GM19467 (cell line): ENCODE data around the gene RYR2.
"Not testable (repeated sequence)": the region's sequence is repeated elsewhere in the genome, so short reads cannot be mapped to it uniquely, and the experiment has no call there.

Experiments used
- ATAC-seq: cut with Tn5 transposase; IDR thresholded peaks from one replicate; pipeline ENCODE4 v1.9.1; 2021; ENCODE audit warnings: mild to moderate bottlenecking, moderate library complexity; ENCODE audit not compliant: unreplicated experiment

Gene RYR2

DNA sequence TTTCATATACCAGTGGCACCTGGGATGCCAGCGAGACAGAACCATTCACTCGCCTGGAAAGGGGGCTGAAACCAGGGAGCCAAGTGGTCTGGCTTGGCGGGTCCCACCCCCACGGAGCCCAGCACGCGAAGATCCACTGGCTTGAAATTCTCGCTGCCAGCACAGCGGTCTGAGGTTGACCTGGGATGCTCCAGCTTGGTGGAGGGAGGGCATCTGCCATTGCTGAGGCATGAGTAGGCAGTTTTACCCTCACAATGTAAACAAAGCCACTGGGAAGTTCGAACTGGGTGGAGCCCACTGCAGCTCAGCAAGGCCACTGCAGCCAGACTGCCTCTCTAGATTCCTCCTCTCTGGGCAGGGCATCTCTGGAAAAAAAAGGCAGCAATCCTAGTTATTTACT is 778.6 kb downstream of the RYR2 start:
- ATAC-seq, result not testable (repeated sequence)

DNA sequence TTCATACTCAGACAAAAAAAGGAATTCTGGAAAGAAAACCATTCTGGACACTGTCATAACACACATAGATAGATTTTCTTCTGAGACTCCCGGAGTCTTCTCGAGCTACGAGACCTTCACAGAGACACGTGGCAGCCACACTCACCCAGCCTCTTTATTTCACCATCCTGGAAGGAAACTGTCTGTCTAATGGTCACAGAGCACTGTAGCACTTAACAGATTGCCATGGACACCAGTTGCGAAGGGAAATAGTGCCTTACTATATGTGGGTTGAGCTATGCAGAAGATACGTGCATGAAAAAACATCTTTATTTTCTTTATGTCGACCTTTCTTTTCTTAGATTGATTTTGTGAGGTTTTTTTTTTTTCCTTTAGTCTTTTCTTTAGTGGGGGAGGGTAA is 790.9 kb downstream of the RYR2 start:
- no peak for ATAC-seq

DNA sequence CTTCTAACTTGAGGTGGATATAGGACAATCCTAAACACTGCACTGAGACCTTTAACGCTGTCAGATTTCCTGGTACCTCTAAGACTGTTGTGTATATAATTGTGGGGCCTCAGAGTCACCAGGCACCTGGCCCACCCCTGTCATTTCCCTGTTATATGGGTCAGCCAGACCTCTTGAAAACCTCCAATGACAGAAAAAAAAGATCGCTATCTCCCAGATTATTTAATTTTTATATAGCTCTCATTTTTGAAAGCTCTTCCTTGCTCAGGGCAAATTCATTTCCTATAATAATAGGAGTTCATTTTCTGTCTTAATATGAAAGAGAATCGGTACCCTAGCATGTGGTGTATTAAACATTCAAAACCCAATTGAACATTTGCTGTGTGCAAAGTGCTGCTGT is 792.1 kb downstream of the RYR2 start:
- ATAC-seq, result no peak

DNA sequence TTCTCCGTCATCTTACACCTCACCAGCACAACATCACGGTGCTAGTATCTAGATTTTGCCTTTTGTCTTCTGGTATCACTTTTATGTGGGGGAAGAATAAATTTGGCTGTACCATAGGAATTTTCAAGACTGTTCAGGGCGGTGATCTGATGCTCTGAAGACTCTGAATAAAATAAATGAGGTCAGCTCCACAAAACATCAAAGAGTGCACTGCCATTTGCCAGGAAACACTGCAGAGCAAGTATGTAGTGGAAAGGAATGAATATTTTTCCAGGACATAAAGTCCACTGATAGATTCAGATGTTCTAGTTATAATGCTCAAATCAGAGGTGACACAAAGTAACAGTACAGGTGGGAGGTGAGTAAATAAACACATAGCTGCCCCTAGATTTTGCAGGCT is 792.5 kb downstream of the RYR2 start:
- no peak for ATAC-seq

DNA sequence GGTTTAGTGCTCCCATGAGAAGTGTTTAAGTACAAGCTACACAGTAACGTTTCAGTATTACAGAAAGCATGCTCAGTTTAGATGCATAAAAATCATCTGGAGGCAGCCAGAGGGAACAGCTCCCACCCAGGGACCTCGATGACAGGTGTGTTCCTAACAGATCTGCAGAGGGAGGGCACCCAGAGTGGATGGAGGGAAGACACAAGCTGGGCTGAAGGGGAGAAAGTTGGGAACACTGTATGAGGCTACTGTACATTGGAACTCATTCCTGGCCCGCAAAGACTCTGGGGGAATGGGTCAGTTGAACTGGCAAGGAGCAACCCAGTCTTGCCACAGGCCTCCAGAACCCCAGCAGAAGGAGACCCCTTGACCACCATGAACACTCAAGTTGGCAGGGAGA is 796.3 kb downstream of the RYR2 start:
- no peak for ATAC-seq

DNA sequence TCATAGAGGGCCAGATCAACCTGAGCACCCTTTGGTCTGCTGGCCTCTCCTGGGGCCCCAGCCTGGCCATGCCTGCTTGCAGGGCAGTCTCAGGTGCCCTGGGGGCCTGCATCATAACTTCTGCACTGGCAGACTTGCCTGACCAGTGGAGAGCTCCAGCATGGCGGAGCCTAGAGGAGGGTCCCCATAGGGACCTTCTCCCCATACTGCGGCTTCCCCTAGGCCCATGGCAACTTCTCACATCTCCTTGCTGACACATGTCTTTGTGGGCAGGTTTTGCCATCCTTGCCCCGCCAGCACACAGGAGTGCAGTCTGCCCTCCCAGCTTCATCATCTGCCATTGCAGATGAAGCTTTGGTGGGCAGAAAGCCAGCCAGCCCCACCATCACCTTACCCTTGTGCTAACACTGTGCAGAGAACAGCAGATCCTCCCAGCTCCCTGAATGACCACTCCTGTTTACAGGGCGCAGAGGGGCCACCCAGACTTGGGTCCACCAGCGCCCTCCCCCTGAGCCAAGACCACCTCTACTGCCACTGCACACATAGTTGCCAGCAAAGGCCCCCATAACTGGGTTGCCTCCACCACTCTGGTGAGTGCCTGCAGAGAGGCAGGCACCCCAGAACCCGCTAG is 797.0 kb downstream of the RYR2 start:
- ATAC-seq, result no peak

DNA sequence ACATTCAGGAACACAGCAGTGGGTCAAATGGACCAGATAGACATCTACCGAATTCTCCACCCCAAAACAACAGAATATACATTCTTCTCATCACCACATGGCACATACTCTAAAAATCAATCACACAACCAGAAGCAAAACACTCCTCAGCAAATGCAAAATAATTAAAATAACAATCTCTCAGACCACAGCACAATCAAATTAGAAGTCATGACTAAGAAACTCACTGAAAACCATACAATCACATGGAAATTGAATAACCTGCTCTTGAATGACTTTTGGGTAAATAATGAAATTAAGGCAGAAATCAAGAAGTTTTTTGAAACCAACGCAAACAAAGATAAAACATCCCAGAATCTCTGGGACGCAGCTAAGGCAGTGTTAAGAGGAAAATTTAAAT is 799.5 kb downstream of the RYR2 start:
- no peak for ATAC-seq

DNA sequence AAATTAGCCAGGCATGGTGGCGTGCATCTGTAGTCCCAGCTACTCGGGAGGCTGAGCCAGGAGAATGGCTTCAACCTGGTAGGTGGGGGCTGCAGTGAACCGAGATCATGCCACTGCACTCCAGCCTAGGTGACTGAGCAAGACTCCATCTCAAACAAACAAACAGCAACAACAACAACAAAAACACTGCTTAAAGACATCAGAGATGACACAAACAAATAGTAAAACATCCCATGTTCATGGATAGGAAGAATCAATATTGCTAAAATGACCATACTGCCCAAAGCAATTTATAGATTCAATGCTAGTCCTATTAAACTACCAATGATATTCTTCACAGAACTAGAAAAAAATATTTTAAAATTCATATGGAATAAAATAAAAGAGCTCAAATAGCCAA is 801.5 kb downstream of the RYR2 start:
- not testable (repeated sequence) for ATAC-seq

DNA sequence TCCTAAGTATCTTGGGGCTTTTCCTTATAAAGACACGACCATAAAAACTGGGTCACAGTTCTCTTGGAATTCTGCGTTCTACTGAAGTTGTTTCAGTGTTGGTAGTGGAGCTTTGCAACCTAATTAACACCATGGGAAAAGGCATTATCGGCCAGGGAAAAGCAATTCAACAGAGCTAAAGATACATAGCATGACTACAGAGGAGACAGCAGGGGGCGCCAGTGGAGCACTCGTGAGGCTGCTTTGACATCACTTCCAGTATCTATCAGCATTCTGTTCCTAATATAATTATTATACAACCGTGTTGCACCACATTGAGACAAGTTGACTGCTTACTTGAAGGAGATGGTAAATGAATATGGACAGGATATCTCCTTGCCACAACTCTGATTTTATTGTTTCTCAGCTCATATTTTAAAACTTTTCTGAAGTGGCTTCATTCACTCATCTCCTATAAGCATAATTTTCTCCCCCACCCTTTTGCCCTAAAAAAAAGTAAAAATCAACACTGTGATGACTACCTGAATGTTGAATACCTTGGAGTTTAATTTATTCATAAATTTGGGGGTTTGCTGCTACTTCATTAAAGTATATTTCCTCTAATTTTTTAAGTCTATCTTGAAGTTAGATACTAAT is 809.3 kb downstream of the RYR2 start:
- no peak for ATAC-seq

DNA sequence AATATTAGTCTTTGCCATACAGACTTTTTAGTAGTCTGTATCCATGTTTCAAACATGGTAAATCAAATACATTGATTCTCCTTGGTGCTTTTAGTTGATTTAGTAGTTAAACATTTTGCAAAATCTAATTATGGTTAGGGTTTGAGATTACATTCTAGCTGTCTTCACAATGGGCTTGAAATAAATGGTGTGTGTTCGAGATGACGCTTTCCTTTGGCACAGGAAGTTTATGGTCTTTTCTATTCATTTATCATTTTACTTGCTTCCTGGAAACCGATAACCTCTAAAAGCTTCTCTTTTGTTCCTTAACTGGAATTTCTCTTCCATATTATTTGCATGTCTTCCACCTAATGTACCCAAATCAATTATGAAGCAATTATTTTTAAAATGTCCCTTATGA is 810.4 kb downstream of the RYR2 start:
- ATAC-seq, result no peak

DNA sequence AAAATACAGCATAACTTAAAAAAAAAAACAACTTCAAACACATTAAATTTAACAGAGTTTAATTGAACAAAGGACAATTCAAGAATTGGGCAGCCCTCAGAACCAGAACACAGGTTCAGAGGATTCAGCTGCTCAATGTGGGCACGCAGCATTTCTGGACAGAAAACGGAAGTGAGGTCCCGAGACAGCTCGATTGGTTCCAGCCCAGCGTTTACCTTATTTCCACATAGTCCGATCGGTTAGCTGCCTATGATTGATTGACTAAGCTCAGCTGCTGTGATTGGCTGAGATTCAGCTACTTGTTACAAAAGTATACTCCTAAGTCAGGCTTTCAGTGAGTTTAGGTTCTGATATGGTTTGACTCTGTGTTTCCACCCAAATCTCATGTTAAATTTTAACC is 815.5 kb downstream of the RYR2 start:
- no peak for ATAC-seq

DNA sequence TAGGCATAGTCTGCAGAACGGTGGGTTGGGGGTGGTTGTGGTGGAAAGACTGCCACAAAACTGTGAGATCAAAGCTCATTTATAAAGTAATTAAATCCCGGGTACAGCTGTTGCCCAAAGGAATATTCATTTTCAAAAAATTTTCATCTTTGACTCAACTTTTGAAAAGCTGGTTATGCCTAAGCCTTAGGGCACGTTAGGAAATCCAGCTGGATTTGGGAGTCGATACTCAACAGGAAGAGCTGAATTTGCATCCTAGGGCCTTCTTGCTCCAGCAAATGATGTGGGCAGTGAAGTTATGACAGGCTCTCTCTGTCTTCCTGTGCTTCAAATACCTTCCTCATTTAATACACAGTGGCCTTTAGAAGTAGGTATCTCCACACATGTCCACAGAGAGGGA is 817.0 kb downstream of the RYR2 start:
- ATAC-seq, result no peak

DNA sequence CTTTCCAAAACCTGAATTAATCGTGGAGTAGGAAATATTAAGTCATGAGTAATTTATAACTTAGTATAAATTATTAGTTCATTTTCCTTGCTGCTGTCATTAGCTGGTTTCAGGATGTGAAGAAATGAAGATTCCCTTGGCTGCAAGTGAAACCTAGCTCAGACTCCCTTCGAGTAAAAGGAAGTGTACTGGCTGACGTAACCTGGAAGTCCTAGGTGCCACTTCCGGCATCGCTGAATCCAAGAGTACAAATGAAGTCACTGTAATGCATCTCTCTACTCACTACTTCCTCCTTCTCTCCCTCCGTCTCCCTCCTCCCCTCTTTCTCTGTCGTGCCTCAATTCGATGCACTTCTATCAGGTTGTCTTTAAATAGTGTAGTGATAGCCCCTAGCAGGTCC is 820.0 kb downstream of the RYR2 start:
- ATAC-seq, result no peak

DNA sequence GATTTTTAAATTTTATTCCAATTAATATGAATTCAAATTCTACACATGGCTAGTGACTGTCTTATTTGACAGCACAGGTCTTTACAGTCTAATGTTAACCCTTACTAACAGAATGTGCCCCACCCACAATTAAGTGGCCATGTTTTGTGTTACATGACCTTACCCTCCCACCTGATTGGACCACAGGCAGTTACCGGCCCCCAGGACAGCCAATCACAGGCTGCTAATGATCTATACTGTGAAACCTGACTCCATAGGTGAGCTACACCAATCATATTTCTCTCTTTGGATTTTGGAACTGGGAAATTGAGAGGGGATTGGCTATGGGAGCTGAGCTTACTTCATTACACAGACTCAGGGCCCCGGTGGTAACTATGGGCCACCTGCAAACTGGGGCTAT is 821.2 kb downstream of the RYR2 start:
- ATAC-seq, result no peak

DNA sequence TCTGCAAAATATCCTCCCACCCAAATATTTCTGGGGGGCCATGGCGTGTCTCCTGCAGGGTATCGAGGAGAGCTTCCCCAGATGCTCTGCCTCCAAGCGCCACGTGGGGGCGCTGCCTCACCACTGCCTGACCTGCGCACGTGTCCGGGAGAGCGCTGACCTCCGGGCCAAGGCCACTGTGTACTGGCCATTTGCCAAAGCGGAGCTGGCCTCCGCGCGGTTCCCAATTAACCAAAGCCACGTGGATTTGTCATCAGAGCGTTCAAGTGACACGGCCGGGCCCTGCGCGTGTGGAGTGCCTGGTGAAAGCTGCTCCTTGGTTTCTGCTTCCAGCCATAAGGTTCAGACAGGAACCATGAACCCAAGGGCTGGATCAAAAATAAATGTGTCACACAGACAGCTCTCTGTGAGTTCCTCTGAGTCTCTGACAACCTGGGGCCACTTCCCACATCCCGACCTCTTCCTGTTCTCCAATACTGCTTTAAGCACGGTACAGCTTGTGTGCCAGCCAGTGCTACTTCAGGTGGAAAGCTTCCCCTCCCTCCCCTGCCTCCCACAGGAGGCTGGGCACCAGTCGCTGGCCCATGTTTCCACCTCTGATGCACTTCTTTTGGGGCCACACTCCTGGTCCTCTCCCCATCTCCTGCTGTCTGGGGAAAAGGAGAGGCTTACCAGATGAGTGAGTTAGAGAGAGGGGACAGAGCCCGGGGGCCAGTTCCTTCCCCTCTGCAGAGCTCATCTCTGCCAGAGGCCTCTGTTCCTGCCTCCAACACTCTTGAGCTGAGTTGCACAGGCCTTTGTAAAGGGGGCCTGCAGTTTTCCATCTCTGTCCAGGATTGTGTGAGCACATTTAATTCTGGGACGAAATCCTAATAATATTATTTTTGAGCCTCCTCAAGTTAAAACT is 822.6 kb downstream of the RYR2 start:
- no peak for ATAC-seq

DNA sequence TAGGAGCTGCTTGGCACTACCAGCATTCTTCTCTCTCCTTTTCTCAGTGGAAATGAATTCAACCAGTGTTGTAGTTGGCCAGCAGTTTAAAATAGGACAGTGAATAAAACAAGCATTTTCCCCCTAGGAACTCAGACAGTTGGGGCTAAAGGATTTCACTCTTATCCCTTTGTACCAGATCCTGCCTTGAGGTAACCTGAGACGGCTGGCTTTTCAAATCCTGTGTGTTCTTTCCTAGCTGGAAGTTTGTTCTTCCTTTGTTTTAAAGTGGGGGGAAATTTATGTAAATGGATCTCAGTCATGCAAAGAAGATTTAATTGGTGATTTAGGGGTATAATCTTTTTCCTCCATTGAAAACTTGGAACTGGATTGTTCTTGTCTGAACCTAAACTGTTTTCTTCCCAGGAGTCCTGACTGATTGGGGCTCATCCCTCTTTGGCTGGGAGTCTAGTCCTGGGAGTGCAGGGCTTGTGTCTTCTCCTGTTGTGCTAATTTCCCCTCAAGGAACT is 825.5 kb downstream of the RYR2 start:
- no peak for ATAC-seq

DNA sequence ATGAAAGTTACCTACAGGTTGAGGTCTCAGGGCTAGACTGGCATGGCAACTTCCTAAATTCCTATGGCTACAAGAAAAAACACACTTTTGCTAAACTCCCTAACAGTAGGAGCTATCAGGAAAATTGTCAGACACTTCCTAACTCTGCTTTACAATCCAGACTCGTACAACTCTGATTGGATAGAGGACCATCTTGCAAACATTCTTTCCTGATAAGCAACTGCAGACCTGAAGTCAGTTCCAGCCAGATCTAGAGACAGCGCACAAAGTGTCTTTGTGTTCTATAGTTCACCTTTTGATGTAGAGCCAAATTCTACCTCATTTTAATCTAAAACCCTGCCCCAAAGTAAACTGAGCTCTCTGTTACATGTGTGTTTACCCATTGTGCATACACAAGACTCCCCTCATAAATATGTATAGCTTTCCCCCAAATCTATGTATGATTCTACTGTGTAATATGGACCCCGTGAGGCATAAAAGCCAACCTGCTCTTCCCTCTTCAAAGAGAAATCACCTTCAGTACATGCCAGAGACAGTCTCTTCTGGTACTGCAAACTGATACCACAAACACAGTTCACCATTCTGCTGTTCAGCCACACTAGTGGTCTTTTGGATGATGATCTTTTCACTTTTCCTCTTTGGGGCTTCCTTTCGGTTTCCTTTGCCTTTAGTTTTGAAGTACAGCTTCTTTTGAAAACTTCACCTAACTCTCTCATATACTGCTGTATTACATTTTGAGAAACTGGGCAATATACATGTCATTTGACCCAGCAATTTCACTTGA is 827.0 kb downstream of the RYR2 start:
- no peak for ATAC-seq

DNA sequence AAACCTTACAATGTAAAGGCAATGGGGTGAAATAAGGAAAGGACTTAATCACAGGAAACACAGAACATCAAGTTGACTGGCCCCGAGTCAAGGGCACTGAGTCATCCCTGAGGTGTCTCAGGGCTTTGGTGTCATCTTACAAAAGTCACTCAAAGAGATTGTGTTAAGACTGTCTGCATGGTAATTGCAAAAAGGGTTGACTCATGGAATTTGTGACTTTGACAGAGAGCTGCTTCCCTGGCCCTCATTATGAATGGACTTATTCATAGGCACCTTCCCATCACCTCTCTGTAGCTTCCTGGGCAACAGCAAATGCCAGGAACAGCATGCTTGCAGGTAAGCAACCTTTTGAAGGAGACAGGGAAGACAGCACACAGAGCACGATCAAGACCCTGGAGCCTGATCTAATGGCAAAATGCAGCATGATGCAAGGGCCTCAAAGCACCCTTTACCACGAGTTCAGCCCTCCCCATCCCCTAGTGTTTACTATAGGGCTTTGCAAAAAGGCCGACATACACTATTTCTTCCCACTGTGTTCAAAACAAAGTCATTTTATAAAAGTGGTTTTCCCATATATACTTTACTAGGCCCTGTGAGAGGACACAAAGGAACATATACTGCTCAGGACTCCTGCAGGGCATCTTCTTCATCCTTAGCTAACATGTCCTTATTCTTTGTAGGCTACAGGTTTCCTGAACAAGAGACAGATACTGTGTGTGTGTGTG is 831.7 kb downstream of the RYR2 start:
- ATAC-seq, result no peak

DNA sequence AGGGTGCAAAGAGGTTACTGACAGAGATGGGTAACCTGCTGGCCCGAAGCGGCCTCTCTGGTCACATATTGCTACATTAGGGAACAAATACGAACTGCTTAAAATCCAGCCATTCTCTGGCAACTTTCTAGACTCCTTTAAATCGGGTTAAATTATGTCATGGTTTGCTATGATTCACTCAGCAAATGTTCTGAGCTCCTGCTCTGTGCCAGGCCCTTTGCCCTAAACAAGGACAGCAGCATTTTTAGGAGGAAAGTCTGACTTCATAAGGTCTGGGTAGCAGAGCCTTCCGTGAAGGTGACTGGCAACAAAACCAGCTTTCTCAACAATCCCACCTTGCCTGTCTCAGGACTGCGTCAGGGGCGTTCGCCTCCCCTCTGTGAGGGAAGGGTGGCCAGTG is 833.3 kb downstream of the RYR2 start:
- ATAC-seq, result no peak

DNA sequence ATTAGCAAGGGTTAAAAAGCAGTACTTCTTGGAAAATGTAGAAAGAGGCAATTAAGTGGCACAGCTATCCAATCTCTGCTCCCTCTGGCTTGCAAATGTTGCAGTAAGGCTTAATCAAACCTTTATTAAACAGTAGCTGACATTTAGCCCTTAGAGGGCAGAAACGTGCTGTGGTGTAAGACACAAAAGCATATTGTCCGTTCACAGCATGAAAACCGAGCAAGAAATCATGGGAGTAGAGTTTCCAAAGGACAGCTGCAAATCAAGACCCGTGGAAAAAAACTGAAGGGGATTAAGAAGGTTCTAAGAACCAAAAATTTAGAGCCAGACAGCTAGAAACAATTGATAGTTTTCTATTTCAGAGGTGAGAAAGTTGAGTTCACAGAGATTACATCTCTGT is 835.6 kb downstream of the RYR2 start:
- ATAC-seq, result no peak
